HG02678 (cell line): ENCODE measurements around the gene PCDH15.

Experiments used
- ATAC-seq: cut with Tn5 transposase; IDR thresholded peaks from one replicate; pipeline ENCODE4 v1.9.1; 2021; ENCODE audit warnings: mild to moderate bottlenecking, moderate library complexity; ENCODE audit not compliant: unreplicated experiment

Gene PCDH15

DNA sequence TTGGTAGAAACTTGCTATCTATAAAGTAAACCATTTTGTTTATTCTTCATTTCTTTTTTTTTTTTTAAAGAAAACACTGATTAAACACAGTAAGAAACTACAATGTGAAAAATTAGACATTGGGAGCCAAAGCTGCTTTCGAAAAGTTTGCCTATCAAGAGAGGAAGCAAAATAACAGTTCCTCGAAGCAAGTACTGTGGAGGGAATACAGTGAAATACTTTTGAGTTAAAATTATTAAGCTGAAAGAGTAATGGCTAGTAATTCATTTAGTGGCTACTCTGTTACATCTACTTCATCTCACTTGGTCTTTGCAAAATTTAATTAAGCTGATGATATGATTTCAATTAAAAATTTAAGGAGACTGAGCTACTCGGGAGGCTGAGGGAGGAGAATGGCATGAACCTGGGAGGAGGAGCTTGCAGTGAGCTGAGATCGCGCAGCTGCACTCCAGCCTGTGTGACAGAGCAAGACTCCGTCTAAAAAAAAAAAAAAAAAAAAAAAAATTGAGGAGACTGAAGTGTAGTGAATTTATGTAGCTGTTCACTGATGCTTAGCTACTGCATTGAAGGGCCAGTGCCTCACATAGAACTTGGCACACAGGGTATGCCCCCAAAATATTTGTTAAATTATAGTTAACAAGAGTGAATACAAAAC lies 1046.3 kb downstream of the PCDH15 start:
- no peak for ATAC-seq
